Activated naive CD4-positive, alpha-beta T cell treated with anti-CD3 and anti-CD28 coated beads, Interleukin-2, amount 50 U/mL, for 72 hours (primary cell): ENCODE measurements around the gene OPALIN. TPM values are rescaled to one million over a fixed set of nuclear protein-coding genes. Genes with fewer than 3 reads are reported as not detected.
A peak's percentile ranks its signal among the peaks of the same experiment; 100 is the strongest.

ENCODE experiments used
- ATAC-seq, 2 donors: fragments of 150-1000 bp; cut with Tn5 transposase; 2 replicates each; pipeline ENCODE4 v1.10.0; 2021; ENCODE audit warnings: mild to moderate bottlenecking in 2 of 2, moderate library complexity in 2 of 2
- DNase-seq, 2 donors: peaks; one replicate each; pipeline ENCODE4 v3.0.0; 2021 to 2022; ENCODE audit warnings: low spot score in 2 of 2
- H3K27ac Mint-ChIP-seq, 2 donors: one replicate each; pipeline ENCODE4 v1.8.0; 2022; ENCODE audit warnings: mild to moderate bottlenecking in 2 of 2, mixed read lengths in 2 of 2
- H3K36me3 Mint-ChIP-seq, 2 donors: one replicate each; pipeline ENCODE4 v1.8.0; 2022; ENCODE audit warnings: mixed read lengths in 2 of 2
- H3K9me3 Mint-ChIP-seq, 2 donors: one replicate each; pipeline ENCODE4 v1.8.0; 2022; ENCODE audit warnings: mixed read lengths in 2 of 2
- total RNA-seq, 2 donors: library from RNA; stranded (reverse); gene quantifications; one replicate each; pipeline ENCODE4 v1.2.3, GENCODE V29; 2022

OPALIN gene
- total RNA-seq, 2 donors from 2014 or later: not detected

- DNase-seq: no peak
- Mint-ChIP-seq H3K36me3 (no peaks in the 10 kb centered on the region), H3K9me3 (no peaks in the 10 kb centered on the region), H3K27ac (no peak overlapping the region)
- ATAC-seq: no peak
These were observed 6.2 kb downstream of the OPALIN start for GRCh38 chr10:96352582-96352981.

- Mint-ChIP-seq H3K36me3 (no peaks in the 10 kb centered on the region), H3K27ac (no peak overlapping the region), H3K9me3 (no peaks in the 10 kb centered on the region)
- DNase-seq: no peak
- no peak for ATAC-seq
These were observed 6.8 kb downstream of the OPALIN start for GRCh38 chr10:96352027-96352426.

- peaks cover 0 to 7% of the 10 kb centered on the region in 2 donors for H3K9me3 Mint-ChIP-seq
- H3K36me3 Mint-ChIP-seq: peaks cover 0 to 14% of the 10 kb centered on the region in 2 donors
- no peak for ATAC-seq
- no peak overlapping the region for H3K27ac Mint-ChIP-seq
- no peak for DNase-seq
These were observed 12.5 kb downstream of the OPALIN start for GRCh38 chr10:96346295-96346694.

- Mint-ChIP-seq H3K27ac (no peak overlapping the region), H3K36me3 (peaks cover 0 to 14% of the 10 kb centered on the region in 2 donors), H3K9me3 (peaks cover 0 to 7% of the 10 kb centered on the region in 2 donors)
- DNase-seq: no peak
- ATAC-seq: no peak
These were observed 13.6 kb downstream of the OPALIN start for GRCh38 chr10:96345222-96345621.

GRCh38 chr10:96344178-96344577, 14.6 kb downstream of the OPALIN start:
- ATAC-seq: no peak
- peaks cover 0 to 7% of the 10 kb centered on the region in 2 donors for H3K9me3 Mint-ChIP-seq
- peaks cover 0 to 14% of the 10 kb centered on the region in 2 donors for H3K36me3 Mint-ChIP-seq
- DNase-seq: no peak
- H3K27ac Mint-ChIP-seq: no peak overlapping the region

- DNase-seq (no peak), ATAC-seq (no peak)
- Mint-ChIP-seq H3K27ac (no peak overlapping the region), H3K36me3 (peaks cover 0 to 14% of the 10 kb centered on the region in 2 donors), H3K9me3 (peaks cover 0 to 7% of the 10 kb centered on the region in 2 donors)
These were observed 16.4 kb downstream of the OPALIN start for GRCh38 chr10:96342402-96342801.

GRCh38 chr10:96341219-96342182, 17.3 kb downstream of the OPALIN start:
- DNase-seq (peak in 1 of 2 donors; percentile 25), ATAC-seq (peak; percentile 83 to 96)
- Mint-ChIP-seq H3K27ac (no peak overlapping the region), H3K36me3 (peaks cover 0 to 14% of the 10 kb centered on the region in 2 donors), H3K9me3 (peaks cover 0 to 7% of the 10 kb centered on the region in 2 donors)

GRCh38 chr10:96339956-96340904, 18.6 kb downstream of the OPALIN start:
- H3K36me3 Mint-ChIP-seq: peaks cover 0 to 2% of the 10 kb centered on the region in 2 donors
- H3K27ac Mint-ChIP-seq: no peak overlapping the region
- H3K9me3 Mint-ChIP-seq: no peaks in the 10 kb centered on the region
- ATAC-seq: peak; percentile 55 to 68
- DNase-seq: peak in 1 of 2 donors; percentile 77

- Mint-ChIP-seq H3K9me3 (no peaks in the 10 kb centered on the region), H3K36me3 (no peaks in the 10 kb centered on the region), H3K27ac (no peak overlapping the region)
- ATAC-seq: no peak
- no peak for DNase-seq
These were observed 19.4 kb downstream of the OPALIN start for GRCh38 chr10:96339383-96339782.

- Mint-ChIP-seq H3K36me3 (no peaks in the 10 kb centered on the region), H3K9me3 (no peaks in the 10 kb centered on the region)
These were observed 20.4 kb downstream of the OPALIN start for GRCh38 chr10:96338279-96338925.

GRCh38 chr10:96337106-96337505, 21.7 kb downstream of the OPALIN start:
- Mint-ChIP-seq H3K27ac (peak overlapping the region in 1 of 2 donors; percentile 17), H3K9me3 (no peaks in the 10 kb centered on the region), H3K36me3 (no peaks in the 10 kb centered on the region)
- DNase-seq: no peak
- ATAC-seq: no peak

More at GRCh38 chr10:96338279-96338925, 20.4 kb downstream of the OPALIN start:
- ATAC-seq: no peak
- DNase-seq: no peak
- no peak overlapping the region for H3K27ac Mint-ChIP-seq

- no peaks in the 10 kb centered on the region for H3K9me3 Mint-ChIP-seq
- DNase-seq (no peak), ATAC-seq (no peak)
- H3K27ac Mint-ChIP-seq: no peak overlapping the region
- no peaks in the 10 kb centered on the region for H3K36me3 Mint-ChIP-seq
These were observed 23.9 kb downstream of the OPALIN start for GRCh38 chr10:96334616-96335526.

- no peaks in the 10 kb centered on the region for H3K9me3 Mint-ChIP-seq
- DNase-seq (no peak), ATAC-seq (no peak)
- no peak overlapping the region for H3K27ac Mint-ChIP-seq
- H3K36me3 Mint-ChIP-seq: no peaks in the 10 kb centered on the region
These were observed 25.7 kb downstream of the OPALIN start for GRCh38 chr10:96333101-96333500.

GRCh38 chr10:96327462-96327861, 31.3 kb downstream of the OPALIN start:
- H3K9me3 Mint-ChIP-seq: no peaks in the 10 kb centered on the region
- H3K27ac Mint-ChIP-seq: no peak overlapping the region
- no peak for DNase-seq
- no peaks in the 10 kb centered on the region for H3K36me3 Mint-ChIP-seq
- no peak for ATAC-seq

- Mint-ChIP-seq H3K36me3 (no peaks in the 10 kb centered on the region), H3K9me3 (no peaks in the 10 kb centered on the region), H3K27ac (no peak overlapping the region)
- DNase-seq (no peak), ATAC-seq (peak; percentile 56 to 98)
These were observed 33.0 kb downstream of the OPALIN start for GRCh38 chr10:96325719-96326373.
